AG09309 (cell line): Measurements from ENCODE around the gene LAX1.

ENCODE experiments used
- DNase-seq: peaks from one replicate; pipeline ENCODE4 v3.0.0-alpha.2; 2010; ENCODE audit warnings: low read depth
- H3K4me3 ChIP-seq: 2 replicates; pipeline ENCODE4 v1.5.1; 2011; ENCODE audit warnings: mild to moderate bottlenecking, low read depth, low read length, moderate library complexity; ENCODE audit not compliant: control insufficient read depth
- CTCF ChIP-seq: IDR thresholded peaks from 2 replicates; pipeline ENCODE4 v1.5.1; 2011; ENCODE audit warnings: mild to moderate bottlenecking, low read depth, low read length, inconsistent platforms; ENCODE audit not compliant: insufficient read depth, control insufficient read depth; ENCODE audit errors: missing control alignments

The LAX1 gene

GRCh38 chr1:203765029-203765837 lies at the start of gene LAX1:
LAX1 (plus strand) TSS chr1:203765183; CDS start chr1:203765566, 383 bp downstream.
- no peak within 1 kb of the TSS for H3K4me3 ChIP-seq
- TF ChIP-seq CTCF, result no peak
- DNase-seq, result no peak

GRCh38 chr1:203717120-203717519 lies 47.9 kb upstream of the LAX1 start:
- no peak for TF ChIP-seq CTCF
- no peak for DNase-seq
- H3K4me3 ChIP-seq, result no peak overlapping the region

GRCh38 chr1:203720242-203720641 lies 44.7 kb upstream of the LAX1 start:
- no peak overlapping the region for H3K4me3 ChIP-seq
- no peak for DNase-seq
- no peak for TF ChIP-seq CTCF

- H3K4me3 ChIP-seq, result no peak overlapping the region
- TF ChIP-seq CTCF, result no peak
- DNase-seq, result no peak
Observed at GRCh38 chr1:203722909-203723308, 42.1 kb upstream of the LAX1 start.

GRCh38 chr1:203726417-203726867 lies 38.5 kb upstream of the LAX1 start:
- DNase-seq, result no peak
- H3K4me3 ChIP-seq, result no peak overlapping the region
- TF ChIP-seq CTCF, result no peak

- H3K4me3 ChIP-seq, result no peak overlapping the region
- DNase-seq, result no peak
- TF ChIP-seq CTCF, result no peak
Observed at GRCh38 chr1:203733009-203733863, 31.7 kb upstream of the LAX1 start.
